IMR-90 (cell line): Measurements from ENCODE around the gene DNM3. TPM values are rescaled to one million over a fixed set of nuclear protein-coding genes. Genes with fewer than 3 reads are reported as not detected.

Experiments
- ATAC-seq: fragments of 200-7000 bp; cut with Tn5 transposase; 2 replicates; pipeline ENCODE4 v1.9.1; 2020; ENCODE audit warnings: low read depth, mild to moderate bottlenecking, moderate library complexity
- BruUV-seq: library from RNA; stranded (reverse); fragments of 400-500 nt; replicated peaks from 2 replicates; lab custom pipeline; 2021; lab: Mats Ljungman, UMichigan
- CTCF ChIA-PET: fragments of 300-600 bp; formaldehyde crosslinking; extraction: SDS; loops from one replicate; lab custom pipeline; 2021; ENCODE audit warnings: antibody characterized with exemption; lab: Yijun Ruan, JAX
- POLR2A ChIA-PET: fragments of 300-600 bp; sonication (Branson Sonifier 250); formaldehyde crosslinking; loops from one replicate; lab custom pipeline; 2022; ENCODE audit warnings: antibody characterized with exemption; ENCODE audit not compliant: unreplicated experiment; lab: Charles Lee
- DNase-seq: peaks from one replicate; pipeline ENCODE4 v3.0.0; 2013
- H2AFZ ChIP-seq: replicated peaks from 2 replicates; pipeline ENCODE3; 2013; ENCODE audit warnings: low read length, mild to moderate bottlenecking; ENCODE audit not compliant: poor library complexity
- H2AK5ac ChIP-seq: 2 replicates; pipeline ENCODE4 v1.6.1; 2013; ENCODE audit warnings: low read depth, low read length, inconsistent platforms
- H2AK9ac ChIP-seq: replicated peaks from 2 replicates; pipeline ENCODE3; 2013; ENCODE audit warnings: mild to moderate bottlenecking, low read depth, low read length, moderate library complexity; ENCODE audit not compliant: poor library complexity
- H2BK120ac ChIP-seq: 2 replicates; pipeline ENCODE4 v1.6.1; 2013; ENCODE audit warnings: low read depth, low read length, inconsistent platforms
- H2BK15ac ChIP-seq: 3 replicates; pipeline ENCODE4 v1.6.1; 2013; ENCODE audit warnings: low read depth, low read length, inconsistent platforms
- H2BK20ac ChIP-seq: 2 replicates; pipeline ENCODE4 v1.6.1; 2013; ENCODE audit warnings: low read depth, mild to moderate bottlenecking, inconsistent platforms, low read length, moderate library complexity
- H2BK5ac ChIP-seq: 2 replicates; pipeline ENCODE4 v1.6.1; 2013; ENCODE audit warnings: mild to moderate bottlenecking, low read depth, low read length, inconsistent platforms; ENCODE audit not compliant: poor library complexity, severe bottlenecking
- H3K14ac ChIP-seq: replicated peaks from 2 replicates; pipeline ENCODE4 v1.6.1; 2013; ENCODE audit warnings: low read depth, low read length, inconsistent platforms
- H3K18ac ChIP-seq: 2 replicates; pipeline ENCODE4 v1.6.1; 2013; ENCODE audit warnings: low read depth, low read length, control low read depth
- H3K23ac ChIP-seq: 2 replicates; pipeline ENCODE4 v1.6.1; 2013; ENCODE audit warnings: low read depth, low read length, inconsistent platforms
- H3K27ac ChIP-seq: 2 replicates; pipeline ENCODE4 v1.5.1; 2013; ENCODE audit warnings: mild to moderate bottlenecking, control low read depth, low read length; ENCODE audit not compliant: insufficient read depth
- H3K27me3 ChIP-seq: 2 replicates; pipeline ENCODE4 v1.6.1; 2013; ENCODE audit warnings: low read length; ENCODE audit not compliant: control insufficient read depth, insufficient read depth
- H3K36me3 ChIP-seq: 2 replicates; pipeline ENCODE4 v1.6.1; 2013; ENCODE audit warnings: low read length, mixed read lengths; ENCODE audit not compliant: control insufficient read depth, insufficient read depth
- H3K4ac ChIP-seq: 2 replicates; pipeline ENCODE4 v1.6.1; 2013; ENCODE audit warnings: low read depth, low read length, inconsistent platforms
- H3K4me1 ChIP-seq: 2 replicates; pipeline ENCODE4 v1.6.1; 2013; ENCODE audit warnings: low read length, mixed read lengths; ENCODE audit not compliant: control insufficient read depth, insufficient read depth
- H3K4me2 ChIP-seq: 2 replicates; pipeline ENCODE4 v1.6.1; 2013; ENCODE audit warnings: low read depth, mild to moderate bottlenecking, control low read depth, low read length, moderate library complexity
- H3K4me3 ChIP-seq: 2 replicates; pipeline ENCODE4 v1.5.1; 2013; ENCODE audit warnings: low read depth, mild to moderate bottlenecking, control low read depth, low read length, moderate library complexity; ENCODE audit not compliant: insufficient read depth
- H3K56ac ChIP-seq: 2 replicates; pipeline ENCODE4 v1.6.1; 2013; ENCODE audit warnings: low read length, inconsistent platforms; ENCODE audit not compliant: insufficient read depth; ENCODE audit errors: extremely low read depth
- H3K79me1 ChIP-seq, 2 experiments: 2 replicates each; pipeline ENCODE4 v1.6.1; 2013; ENCODE audit warnings: low read length in 2 of 2, inconsistent platforms in 1 of 2, low read depth in 1 of 2
- H3K9ac ChIP-seq: 2 replicates; pipeline ENCODE4 v1.6.1; 2013; ENCODE audit warnings: low read depth, low read length, control low read depth
- H3K9me1 ChIP-seq: 2 replicates; pipeline ENCODE4 v1.6.1; 2013; ENCODE audit warnings: low read length, inconsistent platforms; ENCODE audit not compliant: insufficient read depth
- H3K9me3 ChIP-seq: 2 replicates; pipeline ENCODE4 v1.6.1; 2013; ENCODE audit warnings: low read length; ENCODE audit not compliant: control insufficient read depth, insufficient read depth
- H4K20me1 ChIP-seq: 2 replicates; pipeline ENCODE4 v1.6.1; 2013; ENCODE audit warnings: low read length, inconsistent platforms; ENCODE audit not compliant: insufficient read depth
- H4K5ac ChIP-seq: 2 replicates; pipeline ENCODE4 v1.6.1; 2013; ENCODE audit warnings: mild to moderate bottlenecking, low read depth, low read length, control low read depth
- H4K8ac ChIP-seq, 2 experiments: 2 replicates each; pipeline ENCODE4 v1.6.1; 2013; ENCODE audit warnings: low read depth in 2 of 2, low read length in 2 of 2, control low read depth in 1 of 2, inconsistent platforms in 1 of 2
- H4K91ac ChIP-seq: 2 replicates; pipeline ENCODE4 v1.6.1; 2013; ENCODE audit warnings: low read depth, low read length, inconsistent platforms; ENCODE audit not compliant: insufficient read depth
- BHLHE40 ChIP-seq: fragments of 150-350 bp; IDR thresholded peaks from 2 replicates; pipeline ENCODE4 v1.6.1; 2016; ENCODE audit warnings: mild to moderate bottlenecking, low read depth, low read length
- CHD1 ChIP-seq: IDR thresholded peaks from 2 replicates; pipeline ENCODE4 v1.6.1; 2012; ENCODE audit warnings: low read depth, low read length, improper control_type of control experiment
- CTCF ChIP-seq: conservative IDR thresholded peaks from 2 replicates; pipeline ENCODE4 v1.5.1; 2012; ENCODE audit warnings: mild to moderate bottlenecking, low read depth, low read length, improper control_type of control experiment
- FOS ChIP-seq: fragments of 150-350 bp; IDR thresholded peaks from 2 replicates; pipeline ENCODE4 v1.6.1; 2016; ENCODE audit warnings: low read depth, low read length
- MAFK ChIP-seq: IDR thresholded peaks from 2 replicates; pipeline ENCODE4 v1.6.1; 2012; ENCODE audit warnings: low read depth, low read length, improper control_type of control experiment
- MXI1 ChIP-seq: IDR thresholded peaks from 2 replicates; pipeline ENCODE4 v1.6.1; 2012; ENCODE audit warnings: low read depth, mild to moderate bottlenecking, low read length, moderate library complexity, borderline replicate concordance
- POLR2A ChIP-seq: IDR thresholded peaks from 2 replicates; pipeline ENCODE4 v1.6.1; 2012; ENCODE audit warnings: mild to moderate bottlenecking, low read depth, low read length
- RAD21 ChIP-seq: IDR thresholded peaks from 2 replicates; pipeline ENCODE4 v1.6.1; 2012; ENCODE audit warnings: low read length, improper control_type of control experiment
- RCOR1 ChIP-seq: IDR thresholded peaks from 2 replicates; pipeline ENCODE4 v1.6.1; 2012; ENCODE audit warnings: mild to moderate bottlenecking, low read length, improper control_type of control experiment; ENCODE audit not compliant: insufficient replicate concordance
- SMC3 ChIP-seq: fragments of 150-350 bp; IDR thresholded peaks from 2 replicates; pipeline ENCODE4 v1.6.1; 2016; ENCODE audit warnings: low read depth, mild to moderate bottlenecking, antibody characterized with exemption, low read length, moderate library complexity
- WGBS, 2 experiments: methylation state at CpG; one replicate each; pipeline versions ENCODE4 v1.1.5 to v1.1.7; 2013; ENCODE audit warnings: missing lambda C conversion rate in 2 of 2; ENCODE audit not compliant: insufficient read length in 1 of 2; ENCODE audit errors: extremely low coverage in 2 of 2; 5-methylcytosine and 5-hydroxymethylcytosine counted together
- dilution Hi-C: fragments of 300-500 bp; cut with HindIII; formaldehyde crosslinking; loops from one replicate; pipeline ENCODE4 v1.14.3; 2018; ENCODE audit warnings: low sequenced_read_pairs; ENCODE audit not compliant: unreplicated experiment
- in situ Hi-C: fragments of 300-500 bp; cut with MboI; formaldehyde crosslinking; loops from 3 replicates; pipeline ENCODE4 v1.14.3; 2019; ENCODE audit warnings: low sequenced_read_pairs, inconsistent platforms, mixed read lengths
- intact Hi-C: fragments of 100-400 bp; cut with micrococcal nuclease; formaldehyde crosslinking; loops from 2 replicates; pipeline ENCODE4 v1.10.0; 2022
- polyA plus RNA-seq, 3 experiments: library from polyadenylated mRNA; depleted of rRNA; stranded (reverse); fragments of >200 nt; gene quantifications; 2 replicates each; pipeline ENCODE4 v1.2.3, GENCODE V29; 2012; ENCODE audit warnings: low replicate concordance in 1 of 3
- total RNA-seq: library from RNA; depleted of rRNA; stranded (reverse); fragments of >200 nt; gene quantifications from 2 replicates; pipeline ENCODE4 v1.2.3, GENCODE V29; 2012
- TF ChIP-seq, protein P1 (sequence below): fragments of 150-350 bp; IDR thresholded peaks from 2 replicates; pipeline ENCODE4 v1.6.1; 2016; ENCODE audit warnings: low read depth, mild to moderate bottlenecking, low read length, moderate library complexity, borderline replicate concordance

Gene DNM3
- total and polyA plus RNA-seq, 2 of the 4 experiments (the other 2 are of a cell fraction): 0.36 TPM

GRCh38 chr1:171884475-171884874 is 43.2 kb downstream of the DNM3 start:
- no peaks in the 10 kb centered on the region for H3K36me3 ChIP-seq
- no peaks in the 10 kb centered on the region for H4K20me1 ChIP-seq
- no peak overlapping the region for H3K18ac ChIP-seq
- no peak overlapping the region for H3K9ac ChIP-seq
- no peaks in the 10 kb centered on the region for H3K27me3 ChIP-seq
- in situ Hi-C loops (no loop called here), dilution Hi-C loops (no loop called here), intact Hi-C loops (no loop called here)
- DNase-seq: no peak
- no peak overlapping the region for H2AK9ac ChIP-seq
- H2AK5ac ChIP-seq: no peak overlapping the region
- CTCF ChIA-PET: interaction anchor here (0.7 kb wide), 1 partner anchor 45 kb away, joined by 3 read pairs; no protein-coding TSS in a partner anchor
- no peak overlapping the region for H2BK15ac ChIP-seq
- no peak for ATAC-seq
- no peak overlapping the region for H4K8ac ChIP-seq
- no peaks in the 10 kb centered on the region for H3K79me1 ChIP-seq
- H3K4me1 ChIP-seq: no peaks in the 10 kb centered on the region
- no peak overlapping the region for H2BK5ac ChIP-seq
- no peak overlapping the region for H2AFZ ChIP-seq
- no peak overlapping the region for H3K4ac ChIP-seq
- H2BK20ac ChIP-seq: no peak overlapping the region
- no peaks in the 10 kb centered on the region for H3K9me3 ChIP-seq
- no peak overlapping the region for H3K4me2 ChIP-seq
- no peak overlapping the region for H3K14ac ChIP-seq
- no peak overlapping the region for H3K23ac ChIP-seq
- no peak overlapping the region for H3K27ac ChIP-seq
- POLR2A ChIA-PET: no interaction called here
- no CpG with 5 or more reads among the region's 1 CpG for WGBS, 2 experiments
- no peak overlapping the region for H3K4me3 ChIP-seq
- TF ChIP-seq POLR2A (no peak), MXI1 (no peak), BHLHE40 (no peak), SMC3 (no peak), CHD1 (no peak), RCOR1 (no peak), RAD21 (no peak), FOS (no peak), MAFK (no peak), CTCF (no peak)
- TF ChIP-seq, protein P1, sequence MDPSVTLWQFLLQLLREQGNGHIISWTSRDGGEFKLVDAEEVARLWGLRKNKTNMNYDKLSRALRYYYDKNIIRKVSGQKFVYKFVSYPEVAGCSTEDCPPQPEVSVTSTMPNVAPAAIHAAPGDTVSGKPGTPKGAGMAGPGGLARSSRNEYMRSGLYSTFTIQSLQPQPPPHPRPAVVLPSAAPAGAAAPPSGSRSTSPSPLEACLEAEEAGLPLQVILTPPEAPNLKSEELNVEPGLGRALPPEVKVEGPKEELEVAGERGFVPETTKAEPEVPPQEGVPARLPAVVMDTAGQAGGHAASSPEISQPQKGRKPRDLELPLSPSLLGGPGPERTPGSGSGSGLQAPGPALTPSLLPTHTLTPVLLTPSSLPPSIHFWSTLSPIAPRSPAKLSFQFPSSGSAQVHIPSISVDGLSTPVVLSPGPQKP: no peak
- no TSS peak for BruUV-seq
- H4K5ac ChIP-seq: no peak overlapping the region
- H4K91ac ChIP-seq: no peak overlapping the region
- H3K56ac ChIP-seq: no peak overlapping the region
- H3K9me1 ChIP-seq: no peaks in the 10 kb centered on the region
- H2BK120ac ChIP-seq: no peak overlapping the region
